Right lobe of liver (tissue), 4 donors: Measurements from ENCODE around the gene COX15.

Experiments used
- CTCF ChIP-seq, 4 donors: fragments of 200-600 bp in 3 of 4; fragments of 450-650 bp in 1 of 4; IDR thresholded peaks; one replicate each; pipeline versions ENCODE4 v1.5.1 to v1.8.0; 2016 to 2022; ENCODE audit warnings: antibody characterized with exemption in 4 of 4, mild to moderate bottlenecking in 2 of 4
- POLR2A ChIP-seq: fragments of 450-650 bp; IDR thresholded peaks from one replicate; pipeline ENCODE4 v1.6.1; 2017; ENCODE audit warnings: antibody characterized with exemption, mild to moderate bottlenecking
- donor health status: DM: no; HTN: no; CAD: no.
- donor health status: DM: no; HTN: no; CAD: no.
- donor health status: DM: no; HTN: yes; CAD: no.

- TF ChIP-seq CTCF (IDR thresholded peaks at IDR 0.05): no peak
- TF ChIP-seq POLR2A: no peak
Measured at GRCh38 chr10:99777918-99778714, 46.2 kb upstream of the COX15 start.
